ENCODE measurements around the gene LTBP3. TPM values are rescaled to one million over a fixed set of nuclear protein-coding genes. Genes with fewer than 3 reads are reported as not detected.
A peak's percentile ranks its signal among the peaks of the same experiment; 100 is the strongest.

Gene LTBP3
- total and polyA plus RNA-seq, 2 of the 4 experiments (the other 2 are of a cell fraction) = 6.6 to 145 TPM

GRCh38 chr11:65595543-65596281 lies 37.6 kb upstream of the LTBP3 start, which contains the start of gene KCNK7:
KCNK7 (minus strand) TSS chr11:65595800; CDS start chr11:65595772, 28 bp downstream.
- Histone ChIP-seq H3K4me3 (ENCODE audit: insufficient read depth, low read depth, low read length) (no peak within 1 kb of the TSS), H3K27ac (ENCODE audit: insufficient read depth, low read length) (no peak within 1 kb of the TSS), H3K27me3 (ENCODE audit: control insufficient read depth, insufficient read depth, low read length) (no peaks in the 10 kb centered on the region), H4K91ac (ENCODE audit: insufficient read depth, low read depth, low read length) (no peak within 1 kb of the TSS), H3K9me1 (ENCODE audit: insufficient read depth, low read length) (no peaks in the 10 kb centered on the region), H2AK5ac (ENCODE audit: low read depth, low read length) (no peak within 1 kb of the TSS), H2AK9ac (replicated peaks; ENCODE audit: low read depth, low read length, poor library complexity) (peak within 1 kb of the TSS; percentile 72), H3K14ac (replicated peaks; ENCODE audit: low read depth, low read length) (no peak within 1 kb of the TSS), H3K9ac (ENCODE audit: low read depth, low read length) (no peak within 1 kb of the TSS), H3K4me2 (ENCODE audit: low read depth, low read length) (no peak within 1 kb of the TSS), H2BK15ac (ENCODE audit: low read depth, low read length) (no peak within 1 kb of the TSS), H3K18ac (ENCODE audit: low read depth, low read length) (no peak within 1 kb of the TSS), H2AFZ (replicated peaks; ENCODE audit: low read length, poor library complexity) (peak within 1 kb of the TSS; percentile 58), H4K5ac (ENCODE audit: low read depth, low read length) (no peak within 1 kb of the TSS), H2BK5ac (ENCODE audit: low read depth, low read length, poor library complexity, severe bottlenecking) (no peak within 1 kb of the TSS), H3K4me1 (ENCODE audit: control insufficient read depth, insufficient read depth, low read length) (no peaks in the 10 kb centered on the region), H3K36me3 (ENCODE audit: control insufficient read depth, insufficient read depth, low read length) (peaks cover 29% of the 10 kb centered on the region), H4K8ac (ENCODE audit: low read depth in 2 of 2, low read length in 2 of 2) (no peak within 1 kb of the TSS), H3K4ac (ENCODE audit: low read depth, low read length) (no peak within 1 kb of the TSS), H4K20me1 (ENCODE audit: insufficient read depth, low read length) (peaks cover 5% of the 10 kb centered on the region), H2BK20ac (ENCODE audit: low read depth, low read length) (no peak within 1 kb of the TSS), H3K79me1 (ENCODE audit: low read depth in 1 of 2, low read length in 2 of 2) (no peaks in the 10 kb centered on the region), H3K56ac (ENCODE audit: extremely low read depth, insufficient read depth, low read length) (no peak within 1 kb of the TSS), H3K9me3 (ENCODE audit: control insufficient read depth, insufficient read depth, low read length) (no peaks in the 10 kb centered on the region), H3K23ac (ENCODE audit: low read depth, low read length) (no peak within 1 kb of the TSS), H2BK120ac (ENCODE audit: low read depth, low read length) (no peak within 1 kb of the TSS)
- DNase-seq = no peak
- 72% methylated on average over 5 of the region's 12 CpGs; no CpG with 5 or more reads in 1 of the 2 experiments for WGBS, 2 experiments (ENCODE audit: extremely low coverage in 2 of 2, insufficient read length in 1 of 2)
- TF ChIP-seq POLR2A (IDR thresholded peaks at IDR 0.05; ENCODE audit: low read depth, low read length) (0 out of 2 replicates have a peak, but pooled peaks have one; percentile 19), RFX5 (IDR thresholded peaks at IDR 0.05; ENCODE audit: low read depth, low read length) (no peak)
- intact Hi-C loops (cut with micrococcal nuclease) = no loop called here
- ChIA-PET CTCF (no interaction called here), POLR2A (ENCODE audit: unreplicated experiment) (no interaction called here)
- peak; percentile 5; the same call in 1 of the 2 replicates for ATAC-seq (ENCODE audit: low read depth)
- dilution Hi-C loops (cut with HindIII; ENCODE audit: low sequenced_read_pairs, unreplicated experiment) = no loop called here
- in situ Hi-C loops (cut with MboI; ENCODE audit: low sequenced_read_pairs) = no loop called here
- BruUV-seq (replicated peaks) = no TSS peak

Measured in IMR-90 (cell line).